Head of caudate nucleus (tissue), 42 donors: Measurements from ENCODE around the gene SLC25A18.

Experiments
- DNase-seq, 42 donors: peaks; one replicate each; pipeline versions ENCODE4 v3.0.0 to v3.0.0-alpha.2; 2020 to 2021; ENCODE audit warnings: mixed read lengths in 7 of 42
- intact Hi-C: fragments of 100-400 bp; cut with DNase I; formaldehyde crosslinking; loops from one replicate; pipeline ENCODE4 v1.15.0; 2022

Gene SLC25A18

GRCh38 chr22:17638182-17638431, 74.8 kb downstream of the SLC25A18 start:
- DNase-seq: peak in 12 of 42 donors; percentile 7 to 70 (median 48)
- intact Hi-C loops: loop anchor here (2.0 kb wide), 1 partner anchor 75 kb away; the partner anchor contains the start of gene SLC25A18

- intact Hi-C loops: loop anchor here (2.0 kb wide), 1 partner anchor 76 kb away; the partner anchor contains the start of gene SLC25A18
- DNase-seq: peak; percentile 84 to 97 (median 92)
Observed at GRCh38 chr22:17638432-17639246, 75.3 kb downstream of the SLC25A18 start, which contains the start of gene BCL2L13. Gene BCL2L13 (plus strand): TSS chr22:17638757. CDS start chr22:17655712, 16,955 bp downstream.

GRCh38 chr22:17639247-17639741, 76.0 kb downstream of the SLC25A18 start:
- intact Hi-C loops: loop anchor here (2.0 kb wide), 1 partner anchor 76 kb away; the partner anchor contains the start of gene SLC25A18
- peak in 1 of 42 donors; percentile 3 for DNase-seq
